Tibial nerve (tissue), 4 donors: ENCODE data around the gene SCG3.

Source experiments
- CTCF ChIP-seq, 5 experiments: fragments of 200-600 bp in 3 of 5; fragments of 450-650 bp in 2 of 5; sonication (generic) in 3 of 5; IDR thresholded peaks; one replicate each; pipeline ENCODE4 v1.5.1; 2016 to 2019; ENCODE audit warnings: antibody characterized with exemption in 5 of 5, mild to moderate bottlenecking in 3 of 5, moderate library complexity in 2 of 5
- EP300 ChIP-seq, 2 donors: sonication (generic); formaldehyde crosslinking; IDR thresholded peaks; one replicate each; pipeline ENCODE4 v1.6.1; 2017; ENCODE audit warnings: antibody characterized with exemption in 2 of 2, mild to moderate bottlenecking in 1 of 2

DNA sequence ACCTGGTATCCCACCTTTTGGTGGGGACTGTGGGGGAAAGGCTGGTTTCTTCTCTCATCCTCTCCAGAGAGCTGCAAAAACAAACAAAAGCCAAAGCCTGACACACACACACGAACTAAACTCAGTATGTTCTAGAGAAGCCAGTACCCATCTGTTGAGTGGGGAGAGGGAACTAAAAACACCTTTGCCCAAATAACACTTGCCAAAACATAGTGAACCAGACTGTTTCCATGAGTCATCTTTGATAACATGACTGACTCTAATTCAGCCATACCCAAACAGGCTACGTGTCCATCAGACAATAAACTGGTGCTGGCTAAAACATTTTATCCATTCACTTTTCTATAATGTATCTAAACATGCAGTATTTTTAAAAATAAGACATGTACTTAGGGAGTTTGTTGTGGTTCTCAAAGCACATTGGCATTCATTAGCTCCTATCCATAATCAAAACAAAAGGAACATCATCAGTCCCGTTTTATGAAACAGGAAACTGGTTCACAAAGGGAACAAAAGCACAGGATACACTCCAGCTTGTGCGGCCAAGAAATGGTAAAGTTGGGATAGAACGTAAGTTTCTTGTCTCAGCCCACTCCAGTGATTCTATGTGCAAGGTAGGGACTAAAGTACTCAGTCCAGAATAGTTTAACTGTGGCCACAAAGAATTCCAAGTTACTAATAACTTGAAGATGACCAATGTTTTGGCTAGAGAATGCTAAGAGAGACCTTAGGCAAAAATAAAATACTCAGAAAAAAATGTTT lies 40.1 kb downstream of the SCG3 start:
- TF ChIP-seq EP300 (IDR thresholded peaks at IDR 0.05) (no peak), CTCF (IDR thresholded peaks at IDR 0.05) (no peak)
